Gastroesophageal sphincter (tissue), 3 donors: ENCODE measurements around the gene SEMA6B.
A peak's percentile ranks its signal among the peaks of the same experiment; 100 is the strongest.

Experiments used
- CTCF ChIP-seq, 4 experiments: fragments of 200-600 bp in 2 of 4; fragments of 450-650 bp in 2 of 4; sonication (generic) in 1 of 4; IDR thresholded peaks; one replicate each; pipeline ENCODE4 v1.5.1; 2017 to 2019; ENCODE audit warnings: antibody characterized with exemption in 4 of 4, mild to moderate bottlenecking in 2 of 4, moderate library complexity in 2 of 4
- POLR2A ChIP-seq, 2 donors: fragments of 450-650 bp; IDR thresholded peaks; one replicate each; pipeline ENCODE4 v1.6.1; 2017; ENCODE audit warnings: antibody characterized with exemption in 2 of 2, mild to moderate bottlenecking in 2 of 2, moderate library complexity in 1 of 2

- TF ChIP-seq CTCF (IDR thresholded peaks at IDR 0.05): peak in 2 of 4 experiments; percentile 3 to 23
- TF ChIP-seq POLR2A (IDR thresholded peaks at IDR 0.05): peak; percentile 72 to 91
These were observed 40.9 kb downstream of the SEMA6B start, which contains the start of gene PLIN4 for GRCh38 chr19:4518345-4519171.
